Kidney glomerular epithelial cell (primary cell): ENCODE results near the gene SFRP4.
"Not testable (repeated sequence)": the region's sequence is repeated elsewhere in the genome, so short reads cannot be mapped to it uniquely, and the experiment has no call there.

Experiments
- DNase-seq: peaks from one replicate; lab custom pipeline; 2025; lab: John Stamatoyannopoulos, UW

Gene SFRP4

GRCh38 chr7:37916673-37917660 is at the start of gene SFRP4:
TSS of gene SFRP4 (minus strand) at chr7:37916817. CDS start at chr7:37916537, 280 bp downstream.
- peak; percentile 63 for DNase-seq

DNA sequence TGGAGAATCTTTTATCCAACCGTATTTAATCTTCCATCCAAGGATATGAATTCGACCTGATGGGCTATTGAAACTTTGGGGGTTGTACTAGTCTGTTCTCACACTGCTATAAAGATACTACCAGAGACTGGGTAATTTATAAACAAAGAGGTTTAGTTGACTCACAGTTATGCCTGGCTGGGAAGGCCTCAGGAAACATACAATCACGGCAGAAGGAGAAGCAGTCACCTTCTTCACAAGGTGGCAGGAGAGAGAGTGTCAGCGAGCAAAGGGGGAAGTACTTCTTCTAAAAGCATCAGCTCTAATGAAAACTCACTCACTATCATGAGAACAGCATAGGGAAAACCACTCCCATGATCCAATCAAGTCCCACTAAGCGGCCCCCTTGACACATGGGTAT is 47.6 kb upstream of the SFRP4 start:
- DNase-seq, result no peak

DNA sequence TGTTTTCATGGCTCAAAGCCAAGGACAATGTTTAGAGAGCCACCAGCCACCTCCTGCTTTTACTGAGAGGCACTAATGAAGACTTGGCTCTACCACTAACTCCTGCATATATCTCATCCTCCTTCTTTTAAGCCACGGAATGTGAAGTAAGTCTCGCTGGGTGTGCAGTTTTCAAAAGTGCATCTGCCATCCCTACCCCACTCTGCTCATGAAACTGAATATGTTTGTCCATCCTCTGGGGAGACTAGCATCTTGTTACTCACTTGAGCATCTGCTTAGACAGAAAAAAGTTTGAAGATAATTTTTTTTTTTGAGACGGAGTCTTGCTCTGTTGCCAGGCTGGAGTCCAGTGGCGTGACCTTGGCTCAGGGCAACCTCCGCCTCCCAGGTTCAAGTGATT is 44.6 kb upstream of the SFRP4 start:
- no peak for DNase-seq

DNA sequence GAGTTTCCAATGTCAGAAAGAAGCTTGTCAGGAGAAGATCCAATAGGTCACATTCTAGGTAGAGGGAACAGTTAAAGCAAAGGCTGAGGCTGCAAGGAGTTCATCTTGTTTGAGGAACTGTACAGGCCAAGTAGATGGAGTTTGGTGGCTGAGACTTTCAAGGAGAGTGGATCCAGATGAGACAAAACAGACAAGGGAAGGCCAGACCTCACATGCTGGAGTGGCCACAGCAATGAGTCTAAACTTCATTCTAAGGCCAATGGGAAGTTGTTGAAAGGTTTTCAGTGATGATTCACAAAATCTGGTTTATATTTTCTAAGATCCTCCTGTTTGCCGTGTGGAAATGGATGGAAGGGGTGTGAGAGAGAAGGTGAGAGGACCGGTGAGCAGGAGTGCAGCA is 43.9 kb upstream of the SFRP4 start:
- no peak for DNase-seq

DNA sequence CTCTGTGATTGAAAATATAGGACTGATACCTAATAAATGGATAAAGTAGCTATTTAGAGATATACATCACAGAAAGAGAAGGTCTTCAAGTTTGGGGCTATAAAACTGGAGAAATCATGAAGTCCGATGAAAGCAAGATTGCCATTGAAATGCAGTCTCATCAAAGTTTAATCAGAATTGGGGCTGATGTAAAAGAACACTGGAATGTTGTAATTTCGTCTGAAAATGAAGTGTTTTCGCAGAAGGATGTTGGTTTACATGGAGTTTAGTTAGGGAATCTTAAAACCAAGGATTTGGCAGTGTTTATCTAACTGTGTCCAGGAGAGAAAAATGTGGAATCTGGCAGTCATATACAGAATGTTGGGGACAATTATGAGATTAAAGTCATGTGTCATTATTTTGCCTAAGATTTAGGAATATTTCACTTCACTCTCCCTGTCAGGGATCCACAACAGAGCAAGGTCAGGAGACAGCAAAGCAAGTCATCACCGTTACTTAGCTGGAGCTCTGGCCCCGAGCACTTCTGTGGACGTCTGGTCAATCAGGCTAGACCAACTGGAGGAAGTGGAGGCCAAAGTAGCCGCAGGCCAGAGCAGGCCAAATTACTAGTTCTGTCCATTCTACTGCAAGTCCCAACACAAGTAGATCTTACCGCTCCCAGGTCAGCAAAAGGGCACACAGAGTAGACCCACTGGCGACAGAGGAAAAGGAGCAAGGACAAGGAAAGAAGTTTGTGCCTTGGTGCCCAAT is 40.8 kb upstream of the SFRP4 start:
- no peak for DNase-seq

DNA sequence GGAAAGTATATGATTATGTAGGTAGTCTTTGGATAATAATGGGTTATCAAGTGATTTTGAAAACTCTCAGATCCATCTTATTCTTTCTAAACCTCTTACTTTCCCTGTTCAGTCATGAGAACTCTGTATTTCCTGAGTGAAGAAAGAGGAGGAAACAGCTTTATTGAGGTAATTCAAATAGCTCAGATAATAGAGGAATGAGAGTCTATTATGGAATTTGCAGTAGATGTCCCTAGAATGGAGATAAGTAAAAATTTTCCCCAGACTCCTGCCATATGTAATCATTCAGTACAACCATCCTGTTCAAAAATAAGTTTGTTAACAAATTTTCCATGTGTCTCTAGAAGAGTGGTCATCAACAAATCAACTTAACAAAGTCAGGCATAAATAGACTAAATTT is 40.2 kb upstream of the SFRP4 start:
- DNase-seq, result no peak

GRCh38 chr7:37954217-37954616 is 37.6 kb upstream of the SFRP4 start:
- DNase-seq, result not testable (repeated sequence)

GRCh38 chr7:37952240-37952639 is 35.6 kb upstream of the SFRP4 start:
- no peak for DNase-seq

- DNase-seq, result no peak
These were observed 31.3 kb upstream of the SFRP4 start for GRCh38 chr7:37947941-37948210.

DNA sequence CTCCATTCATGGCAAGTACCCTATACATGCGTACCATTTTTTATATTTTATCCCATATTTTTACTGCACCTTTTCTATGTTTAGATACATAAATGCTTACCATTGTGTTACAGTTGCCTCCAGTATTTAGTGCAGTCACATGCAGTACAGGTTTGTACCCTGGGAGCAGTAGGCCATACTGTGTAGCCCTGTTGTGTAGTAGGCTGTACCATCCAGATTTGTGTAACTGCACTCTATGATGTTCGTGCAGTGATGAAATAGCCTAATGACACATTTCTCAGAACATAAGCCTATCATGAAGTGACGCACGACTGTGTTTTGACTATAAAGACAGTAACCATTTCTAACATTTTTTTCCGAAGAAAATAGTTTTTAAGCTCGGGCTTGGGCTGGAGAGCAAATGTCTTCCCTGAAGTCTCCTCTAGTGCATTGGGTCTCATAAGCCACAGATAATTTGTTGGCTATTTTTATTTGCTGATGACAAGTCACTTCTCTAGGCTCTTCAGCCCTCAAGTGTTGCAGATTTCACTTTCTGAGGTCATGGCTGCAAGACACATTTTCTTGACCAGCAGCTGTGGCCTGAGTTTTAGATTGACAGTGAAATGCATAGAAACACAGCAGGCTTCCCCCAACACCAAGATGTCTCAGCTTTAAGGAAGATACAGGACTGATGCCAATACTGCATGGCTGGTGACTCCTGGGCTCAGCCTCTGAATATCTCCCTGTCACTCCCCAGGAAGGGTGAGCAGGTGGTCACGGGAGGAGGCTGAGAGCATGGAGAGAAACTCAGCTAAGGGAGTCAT is 30.7 kb upstream of the SFRP4 start:
- DNase-seq, result no peak

GRCh38 chr7:37945336-37945735 is 28.7 kb upstream of the SFRP4 start:
- DNase-seq, result no peak

GRCh38 chr7:37944737-37945054 is 28.1 kb upstream of the SFRP4 start:
- DNase-seq, result no peak

DNA sequence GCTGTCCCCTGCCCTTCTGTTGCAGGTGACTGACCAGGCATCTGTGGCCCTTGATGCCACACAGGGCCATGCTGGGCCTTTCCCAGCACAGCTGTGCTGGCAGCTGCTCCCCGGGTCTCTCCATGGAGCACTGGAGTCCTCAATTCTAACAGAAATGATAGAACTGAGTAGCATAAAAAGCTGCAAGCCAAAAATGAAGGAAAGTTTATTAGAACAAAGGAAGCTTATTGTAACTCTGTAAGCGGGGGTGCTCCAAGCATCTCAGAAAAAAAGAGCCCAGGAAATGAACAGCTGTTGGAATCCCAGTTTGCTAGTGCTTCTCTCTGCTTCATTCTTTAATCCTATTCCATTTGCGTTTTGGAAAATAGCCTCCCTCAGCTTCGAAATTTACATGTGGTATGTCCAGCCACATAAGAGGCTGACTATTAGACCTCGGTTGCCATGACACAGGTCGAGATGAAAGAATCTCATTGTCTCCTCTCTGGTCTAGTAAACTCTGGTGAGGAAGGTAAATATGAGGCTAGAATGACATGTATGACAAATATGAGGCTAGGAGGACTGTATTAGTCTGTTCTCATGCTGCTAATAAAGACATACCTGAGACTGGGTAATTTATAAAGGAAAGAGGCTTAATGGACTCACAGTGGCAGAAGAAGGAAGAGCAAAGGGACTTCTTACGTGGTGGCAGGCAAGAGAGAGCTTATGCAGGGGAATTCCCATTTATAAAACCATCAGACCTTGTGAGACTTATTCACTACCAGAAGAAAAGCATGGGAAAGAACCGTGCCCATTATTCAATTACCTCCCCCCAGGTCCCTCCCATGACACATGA is 27.5 kb upstream of the SFRP4 start:
- peak; percentile 67 for DNase-seq

- peak; percentile 11 for DNase-seq
These were observed 26.5 kb upstream of the SFRP4 start for GRCh38 chr7:37942934-37943610.

DNA sequence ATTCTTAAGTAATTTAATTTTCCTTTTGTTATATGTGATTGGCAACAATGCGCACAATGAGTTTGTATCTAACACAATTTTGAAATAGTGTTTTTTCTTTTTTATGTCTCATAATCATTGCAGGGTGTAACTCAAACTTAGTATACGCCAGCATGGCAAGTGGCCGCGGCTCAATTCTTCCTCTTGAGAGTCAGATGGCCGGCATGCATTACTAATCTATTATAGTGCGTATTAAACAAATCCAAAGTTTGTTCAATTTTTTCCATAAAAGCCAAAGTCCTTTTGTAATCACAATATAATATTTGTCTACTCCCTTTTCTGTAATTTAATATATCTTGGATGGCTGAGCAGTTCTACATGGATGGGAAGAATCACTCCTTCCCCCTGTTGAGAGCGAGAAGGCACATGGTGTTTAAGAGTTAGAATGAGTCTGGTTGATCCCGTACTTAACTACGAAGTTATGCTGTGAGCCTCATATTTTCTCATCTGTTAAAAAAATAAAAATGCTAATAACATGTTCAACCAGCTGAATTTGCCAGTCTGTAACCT is 16.5 kb upstream of the SFRP4 start:
- DNase-seq, result no peak

DNA sequence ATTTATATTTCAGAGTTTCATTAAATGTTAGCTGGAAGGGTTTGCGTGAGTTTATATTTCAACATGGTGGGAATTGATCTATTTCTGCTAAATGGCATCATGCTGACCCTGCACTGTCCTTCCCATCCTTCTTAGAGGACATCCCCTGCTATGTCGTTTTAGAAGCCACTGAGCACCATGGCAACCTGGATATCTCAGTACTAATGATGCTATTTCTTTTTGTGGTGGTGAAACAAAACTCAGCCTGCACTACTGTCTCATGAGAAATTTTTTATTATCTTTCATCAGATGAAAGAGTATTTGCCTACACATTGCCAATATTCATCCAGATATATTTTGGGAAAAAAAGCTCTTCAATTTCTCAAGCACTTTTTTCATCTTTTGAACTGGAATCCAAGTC is 15.9 kb upstream of the SFRP4 start:
- no peak for DNase-seq

DNA sequence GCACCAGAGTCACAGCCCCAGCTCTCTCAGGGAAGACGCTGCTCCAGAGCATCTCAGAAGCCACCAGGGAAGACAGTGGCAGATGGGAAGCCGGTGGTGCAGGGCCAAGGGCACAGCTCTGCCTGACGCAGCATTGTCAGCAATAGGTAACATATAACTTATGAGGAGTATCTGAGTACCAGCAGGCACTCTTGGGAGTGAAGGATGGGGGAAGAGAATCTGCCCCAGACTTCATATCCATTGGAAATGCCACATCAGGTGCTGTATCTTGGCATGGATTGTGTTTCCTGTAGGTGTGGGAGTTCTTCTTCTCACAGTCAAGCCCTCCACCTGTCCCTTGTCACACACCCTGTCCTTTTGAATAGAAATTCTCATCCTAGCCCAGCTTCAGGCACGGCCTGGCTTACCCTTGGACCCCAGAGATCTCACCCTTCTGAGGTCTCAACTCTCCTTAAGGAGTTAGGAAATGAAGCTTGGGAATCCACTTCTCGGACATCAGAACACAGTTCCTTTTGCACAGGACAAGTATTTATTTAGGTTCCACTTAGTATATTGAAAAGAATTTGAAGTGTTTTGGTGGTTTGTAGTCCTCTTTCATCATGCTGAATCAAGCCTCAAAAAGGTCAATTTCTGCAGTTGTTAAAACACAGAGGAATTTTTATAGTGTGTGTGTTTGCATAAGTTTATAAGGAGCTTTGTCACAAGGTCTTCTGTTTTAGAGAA is 13.8 kb upstream of the SFRP4 start:
- peak; percentile 13 for DNase-seq

DNA sequence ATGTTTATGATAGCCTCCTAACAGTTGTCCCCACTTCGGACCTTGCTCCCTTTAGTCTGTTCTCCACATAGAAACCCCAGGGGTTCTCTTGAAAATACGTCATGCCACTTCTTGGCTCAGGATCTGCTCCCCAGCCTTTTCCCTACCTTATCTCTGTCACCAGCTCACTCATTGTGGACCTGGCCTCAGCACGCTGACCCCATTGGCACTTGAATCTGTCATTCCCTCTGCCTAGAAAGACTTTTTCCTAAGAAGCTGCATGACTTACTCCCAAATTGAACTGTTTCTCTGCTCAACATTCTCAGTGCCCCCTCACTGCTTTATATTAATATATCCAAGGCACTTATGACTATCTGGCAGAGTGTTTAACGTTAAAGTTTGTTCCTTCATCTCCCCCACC is 12.3 kb upstream of the SFRP4 start:
- DNase-seq, result no peak

DNA sequence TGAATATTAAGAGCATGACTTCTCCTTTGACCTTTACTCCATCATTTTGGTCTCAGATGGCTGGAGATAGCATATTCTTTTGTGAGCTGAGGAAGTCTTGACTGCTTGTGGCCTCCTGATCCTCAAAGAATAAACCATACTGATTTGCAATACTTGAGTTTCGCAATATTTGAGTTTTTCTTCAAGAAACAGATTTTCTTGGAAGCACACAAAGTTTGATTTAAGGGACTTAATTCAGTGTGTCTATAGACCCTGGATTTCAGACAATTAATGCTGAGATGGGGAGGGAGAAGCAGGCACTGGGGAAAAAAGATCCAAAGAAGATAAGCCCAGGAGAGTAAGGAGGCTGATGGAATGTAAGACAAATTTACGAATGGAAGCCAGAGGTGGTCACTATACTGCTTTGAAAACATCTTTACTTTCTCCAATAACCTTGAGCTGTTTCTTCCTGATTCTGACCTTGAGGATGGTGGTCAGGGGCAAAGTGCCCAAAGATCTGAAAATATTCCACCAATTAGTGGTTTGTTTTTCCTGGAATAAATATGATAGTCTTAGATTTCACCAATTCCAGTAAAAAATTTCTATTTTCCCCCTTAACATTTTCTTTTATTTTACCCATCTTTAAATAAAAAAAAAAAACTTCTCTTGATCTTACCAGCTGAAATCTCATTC is 11.3 kb upstream of the SFRP4 start:
- DNase-seq, result no peak

DNA sequence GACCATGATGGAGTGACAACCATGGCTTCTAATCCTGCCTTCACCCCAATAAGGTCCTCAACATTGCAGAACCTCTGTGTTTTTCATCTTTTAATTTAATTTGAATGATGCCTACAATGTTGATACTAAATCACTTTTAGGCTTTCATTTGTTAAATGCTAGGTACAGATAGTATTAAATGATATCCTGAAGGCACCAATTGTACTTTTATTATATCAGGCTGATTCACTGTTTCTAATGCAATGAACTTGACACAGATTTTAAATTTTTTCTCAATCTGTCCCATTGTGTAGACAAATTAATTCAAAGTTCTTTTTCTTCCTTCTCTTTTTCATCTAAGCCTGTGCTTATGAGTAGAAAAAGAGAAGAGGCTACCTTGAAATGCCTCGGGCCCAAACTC is 9.0 kb upstream of the SFRP4 start:
- DNase-seq, result no peak
